HG03457 (cell line): ENCODE results near the gene IFRD2.
"Not testable (repeated sequence)": the region's sequence is repeated elsewhere in the genome, so short reads cannot be mapped to it uniquely, and the experiment has no call there.

Source experiments
- ATAC-seq: cut with Tn5 transposase; IDR thresholded peaks from one replicate; pipeline ENCODE4 v1.9.1; 2021; ENCODE audit warnings: moderate number of reproducible peaks; ENCODE audit not compliant: unreplicated experiment

The IFRD2 gene

GRCh38 chr3:50325113-50325480 is 32.9 kb upstream of the IFRD2 start:
- ATAC-seq = no peak

DNA sequence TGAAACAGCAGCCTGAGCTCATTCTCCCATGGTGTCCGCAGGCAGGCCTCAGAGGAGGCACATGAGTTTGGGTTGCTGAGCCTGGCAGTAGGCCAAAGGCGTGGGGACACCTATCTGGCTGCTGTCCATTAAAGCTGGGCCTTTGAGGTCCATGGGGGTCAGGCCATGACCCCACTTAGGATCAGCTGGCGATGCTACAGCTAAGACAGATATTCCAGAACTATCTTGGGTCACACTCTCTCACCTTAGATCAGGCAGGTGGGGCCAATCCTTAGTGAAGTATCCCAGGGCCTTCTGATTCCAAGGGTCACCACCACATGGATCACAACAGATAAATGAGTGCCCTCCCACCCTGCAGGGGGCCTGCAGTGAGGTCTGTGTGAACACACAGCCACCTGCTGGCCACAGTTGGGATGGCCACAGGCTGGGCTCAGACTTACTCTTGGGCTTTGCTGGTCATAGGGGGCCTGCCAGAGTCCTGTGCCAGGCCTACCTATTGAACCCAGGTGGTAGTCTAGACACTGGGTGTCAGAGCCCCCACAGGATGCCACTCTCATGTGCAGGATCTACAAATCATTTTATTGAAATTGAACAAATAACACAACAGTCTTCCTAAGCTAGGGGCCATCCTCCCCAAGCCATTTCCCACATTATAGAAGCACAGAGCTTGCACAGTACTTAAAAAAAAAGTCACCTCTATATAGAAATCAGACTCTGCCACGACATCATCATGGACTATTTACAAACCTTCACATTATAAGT is 32.3 kb upstream of the IFRD2 start:
- ATAC-seq = no peak

- no peak for ATAC-seq
Measured at GRCh38 chr3:50323614-50324199, 31.5 kb upstream of the IFRD2 start.

DNA sequence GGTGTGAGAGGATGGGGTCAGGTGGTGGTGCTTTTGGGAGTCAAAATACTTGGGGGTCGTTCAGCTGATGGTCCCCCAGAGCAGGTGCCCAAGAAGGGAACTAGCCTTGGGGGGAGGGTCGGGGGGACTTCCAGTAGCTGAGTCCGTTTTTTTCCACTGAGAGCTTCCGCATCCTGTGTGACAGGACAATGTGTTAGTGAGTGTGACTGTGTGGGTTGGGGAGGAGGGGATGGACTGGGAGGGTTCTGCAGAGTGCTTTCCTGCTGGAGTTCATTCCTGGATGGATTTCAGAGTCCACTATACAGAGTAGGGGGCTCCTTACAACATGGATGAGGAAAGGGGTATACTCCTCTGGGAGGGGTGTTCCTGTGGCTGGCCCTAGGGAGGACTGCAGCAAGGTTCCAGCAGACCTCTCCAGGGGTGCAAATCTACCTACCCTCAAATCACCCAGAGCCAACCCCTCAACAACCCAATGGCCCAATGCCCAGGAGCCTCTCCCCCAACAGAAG is 30.9 kb upstream of the IFRD2 start:
- ATAC-seq = no peak

GRCh38 chr3:50322386-50323091 is 30.3 kb upstream of the IFRD2 start, which contains the start of gene HYAL2:
TSS of gene HYAL2 (minus strand) at chr3:50322745. CDS start at chr3:50320489, 2,256 bp downstream.
- no peak for ATAC-seq

DNA sequence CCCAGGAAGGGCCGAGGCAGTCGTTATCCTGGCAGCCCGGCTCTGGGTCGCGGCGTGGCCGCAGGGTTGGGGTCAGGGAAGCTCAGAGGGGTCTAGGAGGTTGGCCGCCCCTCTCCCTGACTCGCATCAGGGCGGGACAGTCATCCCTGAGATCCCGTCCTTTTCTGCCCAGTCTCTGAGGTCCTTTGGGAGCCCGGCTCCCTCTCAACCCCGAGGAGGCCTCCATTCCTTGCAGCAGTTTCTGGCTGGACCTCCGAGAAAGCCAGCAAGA is 29.8 kb upstream of the IFRD2 start:
- no peak for ATAC-seq

DNA sequence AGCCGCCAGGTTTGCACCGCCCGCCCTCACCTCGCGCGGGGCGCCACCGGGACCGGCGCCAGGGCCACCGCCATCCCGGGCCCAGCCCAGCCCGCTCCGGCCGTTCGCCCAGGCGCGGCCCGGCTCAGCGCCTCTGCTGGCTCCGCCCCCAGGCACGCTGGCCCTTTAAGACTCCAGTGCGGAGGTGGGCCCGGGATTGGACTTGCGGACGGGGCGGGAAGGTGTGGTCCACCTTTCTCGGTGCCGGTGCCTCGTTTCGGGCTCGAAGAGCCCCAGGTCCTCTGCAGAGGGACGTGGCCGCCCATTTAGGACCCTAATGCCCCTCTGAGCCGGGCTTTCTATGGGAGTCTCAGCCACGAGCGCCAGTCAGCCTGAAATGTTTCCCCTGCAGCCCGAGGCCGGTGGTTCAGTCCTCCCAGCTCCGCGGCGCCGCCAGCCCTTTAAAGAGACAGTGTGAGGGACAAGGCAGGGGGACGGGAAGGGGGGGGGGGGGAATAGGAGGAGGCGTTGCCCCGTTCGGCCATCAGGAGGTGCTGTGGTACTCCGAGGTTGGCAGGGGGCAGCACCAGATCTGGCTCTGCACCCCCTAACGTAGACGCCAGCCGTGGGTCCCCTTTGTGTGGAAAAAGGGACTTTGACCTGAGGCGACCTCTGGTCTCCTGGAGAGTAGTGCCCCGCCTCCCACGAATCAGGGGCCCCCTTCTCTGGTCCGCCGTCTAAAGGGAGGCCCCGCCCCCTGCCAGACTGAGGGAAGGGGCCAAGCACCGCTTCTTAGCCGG is 29.3 kb upstream of the IFRD2 start:
- peak; percentile 47 for ATAC-seq

GRCh38 chr3:50320853-50321335 is 28.7 kb upstream of the IFRD2 start:
- ATAC-seq = peak; percentile 24

- no peak for ATAC-seq
Measured at GRCh38 chr3:50319894-50320625, 27.8 kb upstream of the IFRD2 start.

DNA sequence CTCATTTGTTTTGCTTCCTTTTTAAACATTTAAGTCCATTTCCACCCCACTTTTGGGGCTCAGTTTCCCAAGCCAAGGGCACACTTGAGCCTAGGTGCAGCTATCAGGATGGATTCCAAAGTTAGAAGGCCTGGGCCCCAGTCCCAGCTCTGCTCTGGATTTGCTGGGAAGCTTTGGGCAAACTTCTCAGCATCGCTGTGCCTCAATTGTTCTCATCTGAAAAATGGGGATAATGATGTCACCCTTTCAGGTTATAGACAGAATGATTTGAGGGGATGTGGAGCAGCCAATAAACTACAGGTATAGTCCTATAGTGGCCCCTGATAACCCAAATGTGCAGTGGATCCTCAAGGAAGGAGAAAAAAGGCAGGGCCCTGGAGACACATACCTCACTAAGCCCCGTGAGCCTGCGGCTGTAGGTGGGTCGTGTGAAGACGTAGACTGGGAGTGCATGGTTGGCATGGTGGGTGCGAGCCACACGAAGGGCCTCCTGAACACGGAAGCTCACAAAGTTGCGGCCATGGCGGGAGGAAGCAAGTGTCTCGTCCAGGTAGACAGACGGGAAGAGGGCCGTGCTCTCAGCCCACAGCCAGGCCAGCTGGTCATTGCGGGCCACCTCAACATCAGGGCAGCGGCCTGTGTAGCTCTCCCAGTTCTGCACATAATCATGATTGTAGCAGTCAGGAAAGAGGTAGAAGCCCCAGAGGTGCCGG is 27.1 kb upstream of the IFRD2 start:
- ATAC-seq = no peak

DNA sequence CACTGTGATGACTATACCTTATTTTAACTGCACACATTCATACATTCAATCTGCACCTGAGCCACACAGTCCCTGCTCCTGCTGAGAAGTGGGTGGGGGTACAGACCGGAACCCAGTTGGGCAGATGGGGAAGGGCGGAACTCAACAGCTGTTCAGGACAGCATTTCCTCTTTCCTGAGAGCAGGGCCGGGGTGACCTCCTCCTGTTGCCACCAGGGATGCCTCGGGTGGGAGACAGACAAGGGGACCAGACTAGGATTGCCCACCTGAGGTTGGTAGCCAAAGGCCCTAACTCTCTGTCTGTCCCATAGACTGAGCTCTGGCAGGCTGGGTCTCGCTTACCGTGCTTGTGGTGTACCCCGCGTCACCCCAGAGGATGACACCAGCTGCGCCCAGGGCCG is 26.4 kb upstream of the IFRD2 start:
- no peak for ATAC-seq

DNA sequence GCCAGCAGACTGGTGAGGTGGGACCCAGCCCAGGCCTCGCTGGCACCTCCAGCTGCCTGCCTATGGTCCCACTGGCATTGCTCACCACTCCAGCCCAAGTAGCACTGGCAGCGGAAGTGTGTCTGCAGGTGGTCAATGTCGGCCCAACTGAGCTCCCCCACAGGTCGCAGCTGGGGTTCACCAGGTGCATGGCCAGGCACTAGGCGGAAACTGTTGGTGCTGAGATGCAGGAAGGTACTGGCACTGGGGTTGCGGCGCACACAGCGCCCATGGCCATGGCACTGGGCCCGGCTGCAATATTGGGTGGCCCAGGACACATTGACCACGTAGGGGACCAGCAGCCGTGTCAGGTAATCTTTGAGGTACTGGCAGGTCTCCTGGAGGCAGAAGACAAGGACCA is 25.9 kb upstream of the IFRD2 start:
- no peak for ATAC-seq

DNA sequence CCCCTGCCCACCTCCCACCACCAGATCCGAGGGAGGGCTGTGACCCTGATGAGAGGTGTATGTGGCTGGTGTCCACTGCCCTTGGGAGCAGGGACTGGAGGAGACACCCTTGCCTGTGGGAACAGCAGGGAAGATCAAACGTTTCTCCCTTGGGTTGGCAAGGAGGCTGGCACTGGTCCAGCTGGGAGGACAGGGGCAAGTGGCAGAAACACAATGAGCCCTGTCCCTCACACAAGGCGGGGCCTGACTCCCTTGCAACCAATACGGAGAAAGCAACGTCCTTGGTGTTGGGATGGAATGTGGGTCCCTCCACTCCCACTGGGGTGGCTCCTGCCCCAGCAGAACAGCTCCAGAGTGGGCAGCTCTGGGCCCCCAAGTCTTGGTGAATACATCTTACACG is 25.1 kb upstream of the IFRD2 start:
- no peak for ATAC-seq

GRCh38 chr3:50316657-50317242 is 24.5 kb upstream of the IFRD2 start:
- no peak for ATAC-seq

- ATAC-seq = no peak
Measured at GRCh38 chr3:50314816-50315215, 22.6 kb upstream of the IFRD2 start.

DNA sequence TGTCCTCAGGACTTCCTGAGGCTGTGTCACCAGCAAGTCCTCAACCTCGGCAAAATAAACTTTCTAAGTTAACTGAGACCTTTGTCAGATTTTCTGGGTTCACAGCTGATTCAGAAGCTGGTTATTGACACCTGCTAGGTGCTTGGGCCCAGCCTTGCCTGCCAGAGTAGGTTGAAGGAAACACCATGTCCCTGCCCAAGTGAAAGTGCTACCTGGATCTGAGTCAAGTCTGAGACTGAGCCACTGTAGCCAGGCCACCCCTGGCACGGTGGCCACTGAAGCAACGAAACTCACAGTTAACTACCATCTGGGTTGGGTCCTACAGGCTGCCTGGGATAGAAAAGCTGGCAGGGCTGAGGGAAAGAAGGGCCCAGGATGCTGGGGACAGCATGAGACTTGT is 22.1 kb upstream of the IFRD2 start:
- ATAC-seq = no peak

- ATAC-seq = not testable (repeated sequence)
Measured at GRCh38 chr3:50312041-50312440, 19.8 kb upstream of the IFRD2 start.

DNA sequence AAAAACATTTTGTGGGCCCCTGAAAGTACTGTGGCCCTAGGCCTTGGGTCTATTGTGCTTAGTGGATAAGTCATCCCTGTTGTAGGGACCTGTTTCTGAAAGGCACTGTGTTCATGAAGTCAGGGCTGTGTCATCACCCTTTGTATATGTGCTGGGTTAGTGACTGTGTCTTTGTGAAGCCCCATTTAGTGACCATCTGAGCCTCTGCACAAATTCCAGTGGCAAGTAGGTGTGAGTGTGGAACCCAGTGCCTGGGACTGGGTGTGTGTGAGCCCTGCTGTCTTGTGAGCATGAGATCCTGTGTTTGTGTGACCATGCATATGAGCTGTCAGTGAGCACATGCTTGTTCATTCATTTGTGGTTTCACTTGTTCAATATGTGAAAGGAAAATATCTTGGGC is 12.4 kb upstream of the IFRD2 start:
- no peak for ATAC-seq

- no peak for ATAC-seq
Measured at GRCh38 chr3:50303013-50303815, 11.0 kb upstream of the IFRD2 start, which contains the start of gene HYAL1. TSS of gene HYAL1 (minus strand) at chr3:50303574. CDS start at chr3:50302956, 618 bp downstream.
